NCI-H128 (cell line): Measurements from ENCODE around the gene KIF11.
A peak's percentile ranks its signal among the peaks of the same experiment; 100 is the strongest.

ENCODE experiments used
- DNase-seq: peaks from one replicate; lab custom pipeline; 2025; ENCODE audit not compliant: unreplicated experiment; lab: John Stamatoyannopoulos, UW

Gene KIF11

DNA sequence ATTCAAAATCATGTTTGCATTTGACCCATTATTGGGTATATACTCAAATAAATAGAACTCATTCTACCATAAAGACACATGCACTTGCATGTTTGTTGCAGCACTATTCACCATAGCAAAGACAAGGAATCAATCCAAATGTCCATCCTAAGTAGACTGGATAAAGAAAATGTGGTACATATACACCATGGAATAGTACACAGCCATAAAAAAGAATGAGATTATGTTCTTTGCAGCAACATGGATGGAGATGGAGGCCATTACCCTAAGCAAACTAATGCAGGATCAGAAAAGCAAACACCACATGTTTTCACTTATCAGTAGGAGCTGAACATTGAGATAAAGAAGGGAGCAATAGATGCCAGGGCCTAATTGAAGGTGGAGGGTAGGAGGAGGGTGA, 84.8 kb downstream of the KIF11 start:
- no peak for DNase-seq

DNA sequence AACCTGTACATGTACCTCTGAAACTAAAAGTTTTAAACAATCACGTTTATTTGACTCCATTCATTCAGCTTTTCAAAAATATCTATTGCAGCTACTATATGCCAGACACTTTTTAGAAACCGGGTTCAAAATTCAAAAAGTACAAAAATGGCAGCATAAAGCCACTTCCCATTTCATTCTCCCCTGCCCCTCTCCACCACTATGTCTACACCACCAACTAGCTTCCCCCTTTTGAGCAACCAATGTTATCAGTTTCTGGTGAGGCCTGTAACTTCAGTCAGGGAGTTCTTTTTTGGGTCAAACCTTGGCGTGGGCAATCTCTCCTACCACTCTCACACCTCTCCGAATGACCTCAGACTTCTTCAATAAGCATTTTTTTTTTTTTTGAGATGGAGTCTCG, 85.3 kb downstream of the KIF11 start:
- DNase-seq: no peak

DNA sequence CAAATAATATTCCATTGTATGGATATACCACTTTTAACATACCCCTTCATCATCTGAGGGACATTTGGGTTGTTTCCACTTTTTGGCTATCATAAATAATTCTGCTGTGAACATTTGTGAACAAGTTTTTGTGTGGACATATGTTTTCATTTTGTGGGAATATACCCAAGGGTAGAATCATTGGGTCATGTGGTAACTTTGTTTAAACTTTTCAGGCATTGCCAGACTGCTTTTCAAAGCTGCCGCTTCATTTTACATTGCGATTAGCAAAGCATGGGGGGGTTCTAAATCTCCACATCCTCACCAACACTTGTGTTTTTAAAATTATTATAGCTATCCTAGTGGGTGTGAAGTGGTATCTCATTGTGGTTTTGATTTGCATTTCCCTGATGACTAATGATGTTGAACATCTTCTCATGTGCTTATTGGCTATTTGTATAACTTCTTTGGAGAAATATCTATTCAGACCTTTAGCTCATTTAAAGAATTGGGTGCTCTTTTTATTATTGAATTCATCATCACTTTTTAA, 88.4 kb downstream of the KIF11 start:
- no peak for DNase-seq

DNA sequence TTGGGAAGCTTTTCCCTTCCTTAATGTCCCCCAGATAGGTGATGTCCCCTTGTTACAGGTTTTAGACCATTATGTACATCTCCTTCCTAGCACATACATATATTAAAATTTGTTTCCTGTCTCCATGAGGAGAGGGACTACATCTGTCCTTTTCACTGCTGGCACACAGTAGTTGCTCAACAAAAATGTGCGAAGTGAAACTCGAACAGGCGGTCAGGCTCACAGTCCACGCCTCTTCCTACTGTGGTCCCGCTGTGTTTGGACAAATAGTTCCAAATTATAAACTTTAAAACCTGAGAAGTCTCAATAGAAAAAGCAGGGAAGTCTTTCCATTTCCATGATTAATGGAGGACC, 95.6 kb downstream of the KIF11 start:
- DNase-seq: no peak

DNA sequence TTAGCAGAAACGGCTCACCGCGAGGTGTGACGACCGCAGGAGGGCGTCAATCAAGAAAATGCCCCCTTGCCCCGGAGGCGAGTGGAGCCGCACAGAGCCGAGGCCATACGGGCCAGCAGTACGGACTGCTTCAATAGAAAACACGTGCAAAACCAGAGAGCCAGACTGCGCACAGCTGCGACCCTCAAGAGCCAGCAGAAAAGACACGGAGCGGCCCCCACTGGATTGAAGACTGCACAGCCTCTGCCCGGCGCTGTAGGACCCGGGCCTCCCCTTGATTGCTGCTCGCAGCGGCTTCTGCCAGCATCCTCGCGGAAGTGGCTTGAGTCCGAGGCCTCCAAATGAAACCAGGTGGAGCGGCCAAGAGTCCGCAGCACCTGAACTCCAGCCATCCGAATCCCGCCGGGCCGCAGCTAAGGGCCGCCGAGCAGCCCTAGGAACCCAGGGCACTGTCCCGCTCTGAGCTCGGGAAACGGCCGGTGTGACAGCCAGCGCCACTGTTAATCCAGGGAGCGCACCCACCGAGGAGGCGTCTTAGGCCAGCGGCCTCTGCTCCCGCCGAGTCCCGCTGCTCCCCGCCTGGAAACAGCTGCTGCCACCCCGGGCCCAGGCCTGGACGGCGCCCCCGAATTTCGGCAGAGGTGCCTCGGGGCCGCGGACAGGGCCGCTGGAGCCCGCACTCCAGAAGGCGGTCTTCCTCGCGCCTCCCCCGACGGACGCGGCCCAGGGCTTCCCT, 96.2 kb downstream of the KIF11 start:
- DNase-seq: no peak

GRCh38 chr10:92689663-92690210, 96.8 kb downstream of the KIF11 start, which contains the start of gene HHEX:
TSS of gene HHEX (plus strand) at chr10:92689955. CDS start at chr10:92689987, 32 bp downstream.
- peak; percentile 1 for DNase-seq

DNA sequence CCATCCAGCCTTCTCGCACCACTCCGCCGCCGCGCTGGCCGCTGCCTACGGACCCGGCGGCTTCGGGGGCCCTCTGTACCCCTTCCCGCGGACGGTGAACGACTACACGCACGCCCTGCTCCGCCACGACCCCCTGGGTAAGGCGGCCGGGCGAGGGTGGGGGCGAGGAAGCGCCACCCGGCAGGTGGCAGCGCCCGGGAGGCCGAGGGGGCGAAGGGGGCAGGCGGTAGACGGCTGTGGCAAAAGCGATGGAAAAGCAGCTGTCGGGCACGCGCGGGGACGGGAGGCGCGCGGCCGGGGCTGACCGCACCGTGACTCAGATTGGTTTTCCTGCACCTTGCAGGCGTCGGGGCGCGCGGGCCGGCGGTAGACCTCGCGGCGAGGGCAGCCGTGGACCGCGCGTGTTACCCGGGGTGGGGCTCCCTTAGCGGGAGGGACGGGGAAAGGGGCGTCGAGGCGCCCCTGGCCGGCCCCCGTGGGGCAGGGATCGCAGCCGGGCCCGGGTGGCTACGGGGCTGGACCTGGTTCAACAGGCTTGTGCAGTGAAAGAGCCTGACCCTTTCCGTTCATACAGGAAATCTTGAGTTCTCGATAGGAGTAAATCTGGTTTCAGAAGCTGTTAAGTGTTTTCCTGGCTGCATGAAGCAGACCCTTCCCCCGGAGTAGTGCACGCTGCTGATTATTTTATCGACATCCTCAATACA, 97.4 kb downstream of the KIF11 start:
- no peak for DNase-seq

- DNase-seq: no peak
Observed at GRCh38 chr10:92690915-92691590, 98.1 kb downstream of the KIF11 start.

GRCh38 chr10:92691591-92692079, 98.7 kb downstream of the KIF11 start:
- no peak for DNase-seq

DNA sequence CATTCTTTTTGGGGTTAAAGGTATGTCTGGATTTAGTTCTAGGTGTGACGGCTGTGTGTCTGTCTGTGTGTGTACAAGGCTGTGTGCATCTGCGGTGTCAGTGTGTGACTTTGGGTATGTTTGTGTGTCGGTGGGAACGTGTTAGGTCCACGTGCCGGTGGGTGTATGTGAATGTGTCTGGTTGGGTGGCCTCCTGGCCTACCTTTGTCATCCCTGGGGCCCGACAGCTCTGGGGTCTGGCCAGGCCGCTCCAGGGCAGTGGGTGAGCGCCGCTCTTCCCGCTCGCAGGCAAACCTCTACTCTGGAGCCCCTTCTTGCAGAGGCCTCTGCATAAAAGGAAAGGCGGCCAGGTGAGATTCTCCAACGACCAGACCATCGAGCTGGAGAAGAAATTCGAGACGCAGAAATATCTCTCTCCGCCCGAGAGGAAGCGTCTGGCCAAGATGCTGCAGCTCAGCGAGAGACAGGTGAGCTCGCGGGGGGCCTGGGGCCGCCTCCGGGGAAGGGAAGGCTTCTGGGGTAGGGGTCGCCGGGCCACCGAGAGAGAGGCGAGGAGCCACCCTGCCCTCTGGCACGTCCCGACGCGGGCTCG, 99.2 kb downstream of the KIF11 start:
- DNase-seq: no peak

- no peak for DNase-seq
Observed at GRCh38 chr10:92692697-92693533, 100.0 kb downstream of the KIF11 start.

DNA sequence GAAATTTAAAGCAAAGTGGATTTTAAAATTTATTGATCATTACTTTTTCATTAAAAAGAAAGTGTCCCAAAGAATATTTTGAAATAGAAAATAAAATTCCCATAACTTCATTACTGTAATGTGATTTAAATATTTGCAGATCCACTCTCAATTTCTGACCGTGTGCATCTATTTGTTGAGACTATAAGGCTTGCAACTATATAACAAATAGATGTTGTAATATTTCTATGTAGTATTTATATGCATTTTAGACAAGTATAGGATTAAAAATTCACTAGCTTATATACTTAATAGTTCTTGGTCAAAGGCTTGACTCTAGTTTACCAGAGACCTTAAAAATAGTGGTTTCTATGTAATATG, 100.6 kb downstream of the KIF11 start:
- DNase-seq: no peak

GRCh38 chr10:92695679-92696605, 103.0 kb downstream of the KIF11 start:
- no peak for DNase-seq

DNA sequence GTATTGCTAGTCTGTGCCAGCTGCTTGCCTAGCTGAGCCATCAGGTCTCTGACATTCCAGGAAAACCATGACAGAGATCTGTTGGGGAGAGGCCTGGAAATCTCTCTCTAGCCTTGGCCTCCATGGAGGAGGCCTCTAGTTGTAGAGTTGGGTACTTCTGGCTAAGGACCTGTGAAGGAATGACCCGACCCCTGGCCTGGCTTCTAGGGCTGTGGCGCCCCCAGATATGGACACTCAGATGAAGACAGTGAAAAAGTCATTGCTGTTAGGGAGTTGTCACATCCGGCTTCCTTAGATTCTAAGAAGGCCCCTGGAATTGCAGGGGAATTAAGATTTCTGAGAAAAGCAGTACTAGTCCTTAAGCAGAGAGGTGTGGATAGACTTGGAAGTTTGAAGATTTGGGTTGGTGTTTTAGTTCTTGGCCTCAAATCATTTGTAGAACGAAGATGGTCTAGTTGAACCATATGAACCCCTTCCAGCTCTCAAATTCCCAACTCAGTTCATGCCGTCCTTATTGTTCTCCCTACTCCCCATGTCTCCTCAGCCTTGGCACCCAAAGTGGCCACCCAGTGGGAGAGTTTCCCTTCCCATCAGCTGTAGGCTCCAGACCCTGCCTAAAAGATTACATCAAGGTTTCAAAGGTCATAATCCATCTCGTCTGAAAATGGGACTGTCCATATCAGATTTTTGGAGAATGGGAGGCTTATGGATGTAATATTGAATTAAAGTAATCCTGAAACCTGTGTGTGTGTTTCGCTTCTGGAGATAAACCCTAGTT, 103.9 kb downstream of the KIF11 start:
- DNase-seq: no peak

- no peak for DNase-seq
Observed at GRCh38 chr10:92697663-92698511, 105.0 kb downstream of the KIF11 start.

- DNase-seq: no peak
Observed at GRCh38 chr10:92699193-92699517, 106.2 kb downstream of the KIF11 start.

GRCh38 chr10:92699518-92700381, 106.8 kb downstream of the KIF11 start:
- no peak for DNase-seq
